ENCODE measurements around the gene TOMM70. TPM values are rescaled to one million over a fixed set of nuclear protein-coding genes. Genes with fewer than 3 reads are reported as not detected.

Gene TOMM70
- total RNA-seq, 1 experiment from 2014 or later: 59.2 TPM

- ChIA-PET CTCF (interaction anchor here (1.0 kb wide), 1 partner anchor 500 kb away, joined by 6 read pairs; no protein-coding TSS in a partner anchor), POLR2A (no interaction called here)
- Mint-ChIP-seq H3K4me3 (no peak overlapping the region), H3K9me3 (peaks cover 15% of the 10 kb centered on the region), H3K27me3 (ENCODE audit: low read depth) (peaks cover 17% of the 10 kb centered on the region), H3K27ac (no peak overlapping the region), H3K36me3 (peaks cover 15% of the 10 kb centered on the region), H3K4me1 (peaks cover 16% of the 10 kb centered on the region)
- ATAC-seq (no peak), DNase-seq (ENCODE audit: low spot score) (no peak)
- TF ChIP-seq ZNF121 (CRISPR knock-in tag; IDR thresholded peaks at IDR 0.05): no peak
- TF ChIP-seq JUN (CRISPR knock-in tag; IDR thresholded peaks at IDR 0.05): no peak
These were observed 69.2 kb downstream of the TOMM70 start for GRCh38 chr3:100331660-100332059.

- TF ChIP-seq STAT6 (CRISPR knock-in tag; conservative IDR thresholded peaks at IDR 0.05; ENCODE audit: low read depth) (no peak), FOXP1 (CRISPR knock-in tag; IDR thresholded peaks at IDR 0.05; ENCODE audit: borderline replicate concordance) (no peak), AFF4 (CRISPR knock-in tag; IDR thresholded peaks at IDR 0.05; ENCODE audit: borderline replicate concordance) (no peak), ZNF425 (CRISPR knock-in tag; conservative IDR thresholded peaks at IDR 0.05) (no peak), USF2 (CRISPR knock-in tag; IDR thresholded peaks at IDR 0.05) (no peak), KAT7 (CRISPR knock-in tag; IDR thresholded peaks at IDR 0.05; ENCODE audit: borderline replicate concordance) (no peak), NR1H2 (CRISPR knock-in tag; IDR thresholded peaks at IDR 0.05) (no peak), IRF2 (CRISPR knock-in tag; IDR thresholded peaks at IDR 0.05; ENCODE audit: borderline replicate concordance, low read depth) (no peak)
- CTCF ChIA-PET: no interaction called here
- Mint-ChIP-seq H3K27me3 (ENCODE audit: low read depth) (peaks cover 17% of the 10 kb centered on the region), H3K27ac (no peak overlapping the region), H3K36me3 (peaks cover 17% of the 10 kb centered on the region), H3K4me1 (peaks cover 7% of the 10 kb centered on the region), H3K9me3 (peaks cover 16% of the 10 kb centered on the region), H3K4me3 (no peak overlapping the region)
- ATAC-seq (no peak), DNase-seq (ENCODE audit: low spot score) (no peak)
- POLR2A ChIA-PET: no interaction called here
These were observed 70.2 kb downstream of the TOMM70 start for GRCh38 chr3:100330651-100331050.

- no peak for ATAC-seq
- TF ChIP-seq TP53 (CRISPR knock-in tag; IDR thresholded peaks at IDR 0.05): no peak
- no peak for TF ChIP-seq ZSCAN18 (CRISPR knock-in tag; IDR thresholded peaks at IDR 0.05)
- no peak for TF ChIP-seq ZNF281 (CRISPR knock-in tag; IDR thresholded peaks at IDR 0.05)
- TF ChIP-seq NR3C1 (CRISPR knock-in tag; conservative IDR thresholded peaks at IDR 0.05; ENCODE audit: low read depth): no peak
- no peak for TF ChIP-seq CREB1 (CRISPR knock-in tag; IDR thresholded peaks at IDR 0.05)
These were observed 70.9 kb downstream of the TOMM70 start for GRCh38 chr3:100329800-100330489.

More at GRCh38 chr3:100329800-100330489, 70.9 kb downstream of the TOMM70 start:
- Mint-ChIP-seq H3K27me3 (ENCODE audit: low read depth) (peaks cover 12% of the 10 kb centered on the region), H3K36me3 (peaks cover 17% of the 10 kb centered on the region), H3K4me1 (no peaks in the 10 kb centered on the region), H3K4me3 (no peak overlapping the region), H3K27ac (no peak overlapping the region), H3K9me3 (peaks cover 16% of the 10 kb centered on the region)
- no peak for DNase-seq (ENCODE audit: low spot score)
- POLR2A ChIA-PET: interaction anchor here (0.7 kb wide), 1 partner anchor 911 kb away, joined by 4 read pairs; no protein-coding TSS in a partner anchor
- CTCF ChIA-PET: no interaction called here
